Activated B cell treated with CpG ODN at 0.5 μM for 24 hours (primary cell): ENCODE data around the gene IRF4. TPM values are rescaled to one million over a fixed set of nuclear protein-coding genes. Genes with fewer than 3 reads are reported as not detected.

Experiments used
- ATAC-seq: fragments of 200-7000 bp; cut with Tn5 transposase; one replicate; pipeline ENCODE4 v1.10.0; 2021; ENCODE audit warnings: low read depth, mild to moderate bottlenecking, moderate library complexity
- CTCF ChIA-PET: fragments of 350-600 bp; sonication (Branson Sonifier 250); formaldehyde crosslinking; loops from one replicate; lab custom pipeline; 2021; ENCODE audit warnings: antibody characterized with exemption; lab: Charles Lee
- POLR2A ChIA-PET: fragments of 350-600 bp; sonication (Branson Sonifier 250); formaldehyde crosslinking; loops from one replicate; lab custom pipeline; 2021; ENCODE audit warnings: antibody characterized with exemption; lab: Charles Lee
- DNase-seq: peaks from one replicate; pipeline ENCODE4 v3.0.0; 2022
- H3K27ac Mint-ChIP-seq: one replicate; pipeline ENCODE4 v1.8.0; 2020; ENCODE audit warnings: mixed read lengths
- H3K27me3 Mint-ChIP-seq: one replicate; pipeline ENCODE4 v1.8.0; 2021; ENCODE audit warnings: mixed read lengths
- H3K36me3 Mint-ChIP-seq: one replicate; pipeline ENCODE4 v1.8.0; 2021; ENCODE audit warnings: low read depth, mixed read lengths
- H3K4me1 Mint-ChIP-seq: one replicate; pipeline ENCODE4 v1.8.0; 2021; ENCODE audit warnings: mixed read lengths
- H3K4me3 Mint-ChIP-seq: one replicate; pipeline ENCODE4 v1.8.0; 2020; ENCODE audit warnings: mild to moderate bottlenecking, mixed read lengths
- H3K9me3 Mint-ChIP-seq: one replicate; pipeline ENCODE4 v1.8.0; 2020; ENCODE audit warnings: mixed read lengths
- intact Hi-C: fragments of 100-400 bp; cut with micrococcal nuclease; formaldehyde crosslinking; loops from one replicate; pipeline ENCODE4 v1.15.1; 2024
- total RNA-seq: library from RNA; stranded (reverse); gene quantifications from 2 replicates; pipeline ENCODE4 v1.2.3, GENCODE V29; 2022
- TF ChIP-seq, protein P1 (sequence below): fragments of 200-600 bp; IDR thresholded peaks from one replicate; pipeline ENCODE4 v1.8.0; 2022; ENCODE audit warnings: antibody characterized with exemption, mild to moderate bottlenecking

IRF4 gene
- total RNA-seq, 1 donor from 2014 or later, result 417 TPM

DNA sequence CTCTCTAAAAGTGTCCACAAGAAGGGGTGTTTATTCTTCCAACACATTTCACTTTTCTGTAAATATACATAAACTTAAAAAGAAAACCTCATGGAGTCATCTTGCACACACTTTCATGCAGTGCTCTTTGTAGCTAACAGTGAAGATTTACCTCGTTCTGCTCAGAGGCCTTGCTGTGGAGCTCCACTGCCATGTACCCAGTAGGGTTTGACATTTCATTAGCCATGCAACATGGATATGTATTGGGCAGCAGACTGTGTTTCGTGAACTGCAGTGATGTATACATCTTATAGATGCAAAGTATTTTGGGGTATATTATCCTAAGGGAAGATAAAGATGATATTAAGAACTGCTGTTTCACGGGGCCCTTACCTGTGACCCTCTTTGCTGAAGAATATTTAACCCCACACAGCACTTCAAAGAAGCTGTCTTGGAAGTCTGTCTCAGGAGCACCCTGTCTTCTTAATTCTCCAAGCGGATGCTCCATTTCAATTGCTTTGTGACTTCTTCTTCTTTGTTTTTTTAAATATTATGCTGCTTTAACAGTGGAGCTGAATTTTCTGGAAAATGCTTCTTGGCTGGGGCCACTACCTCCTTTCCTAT, 17.9 kb downstream of the IRF4 start:
- DNase-seq (no peak), ATAC-seq (no peak)
- Mint-ChIP-seq H3K27ac (peak overlapping the region; percentile 7), H3K36me3 (peaks cover 95% of the 10 kb centered on the region), H3K4me3 (no peak overlapping the region), H3K27me3 (no peaks in the 10 kb centered on the region), H3K9me3 (peaks cover 9% of the 10 kb centered on the region), H3K4me1 (peaks cover 52% of the 10 kb centered on the region)
- CTCF ChIA-PET, result interaction anchor here (0.7 to 1.8 kb wide), 5 partner anchors 150 to 221 kb away, joined by 3 to 4 read pairs (median 3); no protein-coding TSS in a partner anchor
- POLR2A ChIA-PET, result interaction anchor here (0.7 to 3.1 kb wide), 6 partner anchors 13 to 191 kb away, joined by 3 to 20 read pairs (median 3); partner anchors contain the start of gene IRF4
- intact Hi-C loops, result loop anchor here (1.0 kb wide), 1 partner anchor 182 kb away; no protein-coding TSS in a partner anchor
- TF ChIP-seq, protein P1, sequence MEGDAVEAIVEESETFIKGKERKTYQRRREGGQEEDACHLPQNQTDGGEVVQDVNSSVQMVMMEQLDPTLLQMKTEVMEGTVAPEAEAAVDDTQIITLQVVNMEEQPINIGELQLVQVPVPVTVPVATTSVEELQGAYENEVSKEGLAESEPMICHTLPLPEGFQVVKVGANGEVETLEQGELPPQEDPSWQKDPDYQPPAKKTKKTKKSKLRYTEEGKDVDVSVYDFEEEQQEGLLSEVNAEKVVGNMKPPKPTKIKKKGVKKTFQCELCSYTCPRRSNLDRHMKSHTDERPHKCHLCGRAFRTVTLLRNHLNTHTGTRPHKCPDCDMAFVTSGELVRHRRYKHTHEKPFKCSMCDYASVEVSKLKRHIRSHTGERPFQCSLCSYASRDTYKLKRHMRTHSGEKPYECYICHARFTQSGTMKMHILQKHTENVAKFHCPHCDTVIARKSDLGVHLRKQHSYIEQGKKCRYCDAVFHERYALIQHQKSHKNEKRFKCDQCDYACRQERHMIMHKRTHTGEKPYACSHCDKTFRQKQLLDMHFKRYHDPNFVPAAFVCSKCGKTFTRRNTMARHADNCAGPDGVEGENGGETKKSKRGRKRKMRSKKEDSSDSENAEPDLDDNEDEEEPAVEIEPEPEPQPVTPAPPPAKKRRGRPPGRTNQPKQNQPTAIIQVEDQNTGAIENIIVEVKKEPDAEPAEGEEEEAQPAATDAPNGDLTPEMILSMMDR, result no peak

DNA sequence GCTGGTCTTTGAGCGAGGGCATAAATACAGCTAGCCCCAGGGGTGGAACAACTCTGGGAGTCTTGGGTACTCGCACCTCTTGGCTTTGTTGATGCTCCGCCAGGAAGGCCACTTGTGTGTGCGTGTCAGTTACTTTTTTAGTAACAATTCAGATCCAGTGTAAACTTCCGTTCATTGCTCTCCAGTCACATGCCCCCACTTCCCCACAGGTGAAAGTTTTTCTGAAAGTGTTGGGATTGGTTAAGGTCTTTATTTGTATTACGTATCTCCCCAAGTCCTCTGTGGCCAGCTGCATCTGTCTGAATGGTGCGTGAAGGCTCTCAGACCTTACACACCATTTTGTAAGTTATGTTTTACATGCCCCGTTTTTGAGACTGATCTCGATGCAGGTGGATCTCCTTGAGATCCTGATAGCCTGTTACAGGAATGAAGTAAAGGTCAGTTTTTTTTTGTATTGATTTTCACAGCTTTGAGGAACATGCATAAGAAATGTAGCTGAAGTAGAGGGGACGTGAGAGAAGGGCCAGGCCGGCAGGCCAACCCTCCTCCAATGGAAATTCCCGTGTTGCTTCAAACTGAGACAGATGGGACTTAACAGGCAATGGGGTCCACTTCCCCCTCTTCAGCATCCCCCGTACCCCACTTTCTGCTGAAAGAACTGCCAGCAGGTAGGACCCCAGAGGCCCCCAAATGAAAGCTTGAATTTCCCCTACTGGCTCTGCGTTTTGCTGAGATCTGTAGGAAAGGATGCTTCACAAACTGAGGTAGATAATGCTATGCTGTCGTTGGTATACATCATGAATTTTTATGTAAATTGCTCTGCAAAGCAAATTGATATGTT, 19.2 kb downstream of the IRF4 start:
- Mint-ChIP-seq H3K9me3 (peaks cover 22% of the 10 kb centered on the region), H3K4me1 (peaks cover 43% of the 10 kb centered on the region), H3K36me3 (peaks cover 95% of the 10 kb centered on the region), H3K27ac (peak overlapping the region; percentile 7), H3K27me3 (no peaks in the 10 kb centered on the region), H3K4me3 (no peak overlapping the region)
- TF ChIP-seq, protein P1, result no peak
- ChIA-PET POLR2A (interaction anchor here (1.0 to 3.1 kb wide), 3 partner anchors 19 to 107 kb away, joined by 3 to 20 read pairs (median 11); partner anchors contain the start of gene IRF4), CTCF (interaction anchor here (0.6 to 1.7 kb wide), 2 partner anchors 184 to 217 kb away, joined by 3 read pairs; no protein-coding TSS in a partner anchor)
- ATAC-seq (no peak), DNase-seq (no peak)
- intact Hi-C loops, result no loop called here

DNA sequence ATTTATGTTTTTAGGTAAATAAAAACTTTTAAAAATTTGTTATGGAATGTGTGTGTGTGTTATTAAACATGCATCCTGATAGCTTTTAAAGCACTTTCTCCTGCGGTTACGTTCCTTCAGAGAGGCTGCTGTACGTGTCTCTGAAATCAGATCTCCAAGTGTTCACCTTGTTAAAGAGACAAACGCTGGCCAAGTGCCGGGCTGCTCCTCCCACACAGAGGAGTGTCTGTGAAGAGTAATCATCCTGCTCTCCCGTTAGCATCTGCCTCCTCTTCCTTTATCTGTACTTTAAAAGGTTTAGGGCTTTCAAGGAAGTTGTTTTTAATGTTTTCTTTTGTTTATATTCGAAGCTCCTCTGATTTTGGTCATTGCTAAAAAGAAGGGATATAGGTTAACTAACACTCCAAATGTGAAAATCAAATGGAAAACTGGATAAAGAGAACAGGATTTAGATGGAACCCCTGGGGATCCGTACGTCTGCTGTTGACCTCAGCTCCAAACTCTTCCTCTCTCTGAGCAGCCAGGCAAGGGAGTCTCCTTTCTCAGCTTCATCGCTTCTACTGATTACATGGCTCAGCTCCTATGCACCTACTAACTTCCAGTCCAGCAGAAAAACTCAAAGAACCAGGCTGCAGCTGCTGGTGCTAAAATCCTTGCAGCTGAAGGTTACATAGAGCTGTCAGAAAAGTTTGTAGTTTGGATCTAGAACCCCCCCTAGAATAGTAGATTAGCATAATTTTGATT, 20.0 kb downstream of the IRF4 start:
- H3K27ac Mint-ChIP-seq, result peak overlapping the region; percentile 35
- POLR2A ChIA-PET, result interaction anchor here (0.9 to 2.0 kb wide), 5 partner anchors 20 to 106 kb away, joined by 3 to 11 read pairs (median 3); partner anchors contain the start of gene IRF4
- intact Hi-C loops, result no loop called here
- ATAC-seq (no peak), DNase-seq (no peak)
- H3K9me3 Mint-ChIP-seq, result peaks cover 29% of the 10 kb centered on the region
- CTCF ChIA-PET, result no interaction called here
- H3K36me3 Mint-ChIP-seq, result peaks cover 95% of the 10 kb centered on the region
- TF ChIP-seq, protein P1, result no peak
- H3K27me3 Mint-ChIP-seq, result no peaks in the 10 kb centered on the region
- H3K4me1 Mint-ChIP-seq, result peaks cover 36% of the 10 kb centered on the region
- no peak overlapping the region for H3K4me3 Mint-ChIP-seq

DNA sequence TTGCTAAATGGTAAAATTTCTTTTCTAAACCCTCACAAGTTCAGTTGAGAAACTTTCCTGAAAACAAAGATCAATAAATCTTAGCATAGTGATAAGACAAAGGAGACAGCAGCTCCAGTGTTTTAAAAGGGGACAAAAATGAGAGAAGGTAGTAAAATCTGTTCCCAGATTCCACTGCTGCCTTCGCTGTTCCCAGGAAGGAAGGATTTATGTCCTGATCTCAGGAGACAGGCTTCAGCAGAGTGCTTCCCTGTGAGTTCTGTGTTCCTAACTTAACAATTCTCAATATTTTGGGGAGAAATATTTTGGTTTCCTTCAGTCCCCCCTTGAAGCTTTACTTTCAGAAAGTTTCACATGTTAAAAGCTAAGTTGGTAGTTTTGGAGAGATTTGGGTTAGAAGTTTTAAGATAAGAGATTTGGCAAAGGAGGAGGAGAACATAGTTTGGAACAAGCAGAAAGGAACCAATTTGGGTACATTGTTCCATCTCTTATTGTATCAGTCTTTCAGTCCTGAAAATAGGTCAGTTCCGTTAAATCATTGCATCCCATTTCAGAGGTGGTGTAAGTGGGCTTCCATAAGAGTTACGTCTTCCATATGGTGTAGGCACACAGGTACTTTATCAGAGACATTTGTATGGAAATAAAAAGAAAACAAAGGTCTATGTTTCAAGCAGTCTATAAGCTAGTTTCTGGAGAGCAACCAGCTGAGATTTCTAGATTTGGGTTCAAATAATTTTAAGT, 20.8 kb downstream of the IRF4 start:
- POLR2A ChIA-PET, result interaction anchor here (0.9 to 2.0 kb wide), 9 partner anchors 9 to 76 kb away, joined by 3 to 11 read pairs (median 4); partner anchors contain the start of gene IRF4
- CTCF ChIA-PET, result interaction anchor here (1.1 kb wide), 1 partner anchor 223 kb away, joined by 4 read pairs; no protein-coding TSS in a partner anchor
- H3K27ac Mint-ChIP-seq, result peak overlapping the region; percentile 35

More for the DNA sequence above, 20.8 kb downstream of the IRF4 start:
- Mint-ChIP-seq H3K36me3 (peaks cover 94% of the 10 kb centered on the region), H3K27me3 (no peaks in the 10 kb centered on the region), H3K4me3 (no peak overlapping the region), H3K9me3 (peaks cover 37% of the 10 kb centered on the region), H3K4me1 (peaks cover 29% of the 10 kb centered on the region)
- DNase-seq (no peak), ATAC-seq (no peak)
- intact Hi-C loops, result no loop called here
- TF ChIP-seq, protein P1, result no peak
